ENCODE data around the gene PPP6R1. TPM values are rescaled to one million over a fixed set of nuclear protein-coding genes. Genes with fewer than 3 reads are reported as not detected.

Gene PPP6R1
- total RNA-seq, 1 experiment from 2014 or later, result 172 TPM

- Histone ChIP-seq H3K36me3 (ENCODE audit: control insufficient read depth, insufficient read depth, low read length) (no peaks in the 10 kb centered on the region), H3K27ac (ENCODE audit: low read length) (no peak overlapping the region), H3K4me3 (ENCODE audit: low read depth in 2 of 2, low read length in 2 of 2) (no peak overlapping the region), H3K9me3 (ENCODE audit: control insufficient read depth, insufficient read depth, low read depth, low read length) (no peaks in the 10 kb centered on the region), H3K27me3 (ENCODE audit: control insufficient read depth, insufficient read depth, low read length) (no peaks in the 10 kb centered on the region), H3K4me1 (ENCODE audit: control insufficient read depth, insufficient read depth, low read length) (peaks cover 8% of the 10 kb centered on the region)
- intact Hi-C loops (cut with micrococcal nuclease; ENCODE audit: unreplicated experiment) (no loop called here), in situ Hi-C loops (cut with HindIII; ENCODE audit: low pct_unique_long_range_greater_than_20kb, low sequenced_read_pairs) (no loop called here)
- BruUV-seq (replicated peaks), result no TSS peak
- DNase-seq (ENCODE audit: low read depth, low spot score) (no peak), ATAC-seq (no peak)
- CTCF ChIA-PET, result no interaction called here
- POLR2A ChIA-PET, result interaction anchor here (0.6 to 1.4 kb wide), 2 partner anchors 24 to 36 kb away, joined by 6 to 7 read pairs; partner anchors contain the start of gene KMT5C
- TF ChIP-seq SIN3A (IDR thresholded peaks at IDR 0.05; ENCODE audit: borderline replicate concordance, insufficient read depth, low read depth, low read length), result no peak
- no peak for TF ChIP-seq TCF7L2 (IDR thresholded peaks at IDR 0.05; ENCODE audit: low read depth, low read length)
- no peak for TF ChIP-seq REST (IDR thresholded peaks at IDR 0.05; ENCODE audit: insufficient read depth in 1 of 2, low read depth in 2 of 2, low read length in 1 of 2)
- TF ChIP-seq POLR2AphosphoS5 (IDR thresholded peaks at IDR 0.05; ENCODE audit: low read depth, low read length), result no peak
- no peak for TF ChIP-seq CTCF (IDR thresholded peaks at IDR 0.05)
Measured at GRCh38 chr19:55303477-55303876, 44.7 kb upstream of the PPP6R1 start.

- BruUV-seq (replicated peaks), result TSS peak; percentile 76
- ChIA-PET CTCF (interaction anchor here (0.7 to 2.6 kb wide), 4 partner anchors 37 to 202 kb away, joined by 4 to 16 read pairs (median 8); partner anchors contain the start of gene KMT5C), POLR2A (interaction anchor here (0.6 to 1.5 kb wide), 2 partner anchors 37 to 39 kb away, joined by 3 to 11 read pairs; partner anchors contain the start of gene KMT5C)
- H3K27me3 ChIP-seq (ENCODE audit: control insufficient read depth, insufficient read depth, low read length), result no peaks in the 10 kb centered on the region
- ATAC-seq (no peak), DNase-seq (ENCODE audit: low read depth, low spot score) (no peak)
- TF ChIP-seq SIN3A (IDR thresholded peaks at IDR 0.05; ENCODE audit: borderline replicate concordance, insufficient read depth, low read depth, low read length), result no peak
- TF ChIP-seq TCF7L2 (IDR thresholded peaks at IDR 0.05; ENCODE audit: low read depth, low read length), result no peak
- no peak for TF ChIP-seq REST (IDR thresholded peaks at IDR 0.05; ENCODE audit: insufficient read depth in 1 of 2, low read depth in 2 of 2, low read length in 1 of 2)
- no peak for TF ChIP-seq CTCF (IDR thresholded peaks at IDR 0.05)
- no peak for TF ChIP-seq POLR2AphosphoS5 (IDR thresholded peaks at IDR 0.05; ENCODE audit: low read depth, low read length)
- peaks cover 8% of the 10 kb centered on the region for H3K4me1 ChIP-seq (ENCODE audit: control insufficient read depth, insufficient read depth, low read length)
- peak overlapping the region; percentile 47 to 80 for H3K4me3 ChIP-seq (ENCODE audit: low read depth in 2 of 2, low read length in 2 of 2)
- H3K27ac ChIP-seq (ENCODE audit: low read length), result peak overlapping the region; percentile 75
- H3K9me3 ChIP-seq (ENCODE audit: control insufficient read depth, insufficient read depth, low read depth, low read length), result no peaks in the 10 kb centered on the region
- in situ Hi-C loops (cut with HindIII; ENCODE audit: low pct_unique_long_range_greater_than_20kb, low sequenced_read_pairs), result no loop called here
- no peaks in the 10 kb centered on the region for H3K36me3 ChIP-seq (ENCODE audit: control insufficient read depth, insufficient read depth, low read length)
- intact Hi-C loops (cut with micrococcal nuclease; ENCODE audit: unreplicated experiment), result no loop called here
Measured at GRCh38 chr19:55302318-55302703, 43.5 kb upstream of the PPP6R1 start.

Data from Panc1 (cell line).